BE2C (cell line): ENCODE data around the gene IZUMO1R.
"Not testable (repeated sequence)": the region's sequence is repeated elsewhere in the genome, so short reads cannot be mapped to it uniquely, and the experiment has no call there.

ENCODE experiments used
- DNase-seq: peaks from one replicate; pipeline ENCODE4 v3.0.0-alpha.2; 2020
- H3K27me3 ChIP-seq: fragments of 250-450 bp; sonication (Bioruptor Pico); 2 replicates; pipeline ENCODE4 v1.5.1; 2020; ENCODE audit warnings: mild to moderate bottlenecking
- H3K36me3 ChIP-seq: fragments of 250-450 bp; sonication (Bioruptor Pico); 2 replicates; pipeline ENCODE4 v1.5.1; 2020; ENCODE audit warnings: mild to moderate bottlenecking
- H3K4me1 ChIP-seq: fragments of 250-450 bp; sonication (Bioruptor Pico); 2 replicates; pipeline ENCODE4 v1.5.1; 2020
- H3K4me3 ChIP-seq: 2 replicates; pipeline ENCODE4 v1.5.1; 2011; ENCODE audit warnings: low read depth, low read length
- H3K9me3 ChIP-seq: fragments of 250-450 bp; sonication (Bioruptor Pico); 2 replicates; pipeline ENCODE4 v1.5.1; 2020
- CTCF ChIP-seq: IDR thresholded peaks from 2 replicates; pipeline ENCODE4 v1.5.1; 2012; ENCODE audit warnings: mild to moderate bottlenecking, low read depth, low read length

The IZUMO1R gene

GRCh38 chr11:94342250-94342649 is 37.9 kb downstream of the IZUMO1R start:
- peaks cover 8% of the 10 kb centered on the region; the same call in 1 of the 2 replicates for H3K27me3 ChIP-seq
- no peaks in the 10 kb centered on the region for H3K4me1 ChIP-seq
- no peak for DNase-seq
- no peaks in the 10 kb centered on the region for H3K36me3 ChIP-seq
- no peak overlapping the region for H3K4me3 ChIP-seq
- H3K9me3 ChIP-seq: no peaks in the 10 kb centered on the region
- TF ChIP-seq CTCF: no peak

DNA sequence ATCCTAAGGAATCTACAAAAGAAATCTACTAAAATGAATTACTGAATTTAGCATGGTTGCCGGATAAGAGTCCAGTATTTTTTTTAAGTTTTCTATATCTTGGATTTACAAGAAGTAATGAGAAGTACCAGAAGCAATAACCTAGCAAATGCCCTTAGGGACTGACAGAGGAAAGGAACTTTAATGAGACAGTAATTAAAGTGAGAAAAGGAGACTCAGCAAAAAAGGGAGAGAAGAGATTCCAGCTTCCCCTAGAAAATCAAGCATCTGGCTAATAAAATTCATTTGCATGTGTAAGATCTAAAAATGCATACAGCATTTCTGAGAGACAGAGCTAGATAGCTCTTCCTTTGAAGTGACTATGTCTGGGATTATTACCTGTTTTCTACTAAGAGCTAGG is 39.1 kb downstream of the IZUMO1R start:
- H3K4me1 ChIP-seq: no peaks in the 10 kb centered on the region
- H3K4me3 ChIP-seq: no peak overlapping the region
- peaks cover 6% of the 10 kb centered on the region; the same call in 1 of the 2 replicates for H3K27me3 ChIP-seq
- DNase-seq: no peak
- no peaks in the 10 kb centered on the region for H3K36me3 ChIP-seq
- H3K9me3 ChIP-seq: no peaks in the 10 kb centered on the region
- TF ChIP-seq CTCF: no peak

DNA sequence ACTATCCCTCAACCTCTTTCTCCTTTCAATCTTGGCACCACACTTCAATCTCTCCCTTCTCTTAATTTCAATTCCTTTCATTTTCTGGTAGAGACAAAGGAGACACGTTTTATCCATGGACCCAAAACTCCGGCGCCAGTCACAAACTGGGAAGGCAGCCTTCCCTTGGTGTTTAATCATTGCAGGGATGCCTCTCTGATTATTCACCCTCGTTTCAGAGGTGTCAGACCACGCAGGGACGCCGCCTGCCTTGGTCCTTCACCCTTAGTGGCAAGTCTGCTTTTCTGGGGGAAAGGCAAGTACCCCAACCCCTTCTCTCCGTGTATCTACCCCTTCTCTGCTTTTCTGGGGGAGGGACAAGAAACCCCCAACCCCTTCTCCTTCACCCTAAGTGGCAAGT is 41.9 kb downstream of the IZUMO1R start:
- not testable (repeated sequence) for H3K36me3 ChIP-seq, H3K9me3 ChIP-seq, H3K4me3 ChIP-seq, H3K27me3 ChIP-seq, DNase-seq, H3K4me1 ChIP-seq

GRCh38 chr11:94350850-94351563 is 46.6 kb downstream of the IZUMO1R start:
- not testable (repeated sequence) for DNase-seq, H3K4me3 ChIP-seq, H3K36me3 ChIP-seq, H3K4me1 ChIP-seq, H3K9me3 ChIP-seq, H3K27me3 ChIP-seq
